Measurements from ENCODE around the gene C12orf76.

Gene C12orf76

GRCh38 chr12:109994401-109995175 is 53.7 kb downstream of the C12orf76 start:
- H3K4me3 ChIP-seq (ENCODE audit: low read depth, low read length): peak overlapping the region; percentile 96
- no peak for DNase-seq (ENCODE audit: low read depth)
- TF ChIP-seq CTCF (conservative IDR thresholded peaks at IDR 0.05; ENCODE audit: low read depth, low read length): no peak

- no peak for TF ChIP-seq CTCF (conservative IDR thresholded peaks at IDR 0.05; ENCODE audit: low read depth, low read length)
- H3K4me3 ChIP-seq (ENCODE audit: low read depth, low read length): no peak overlapping the region
- DNase-seq (ENCODE audit: low read depth): no peak
Observed at GRCh38 chr12:109993091-109993490, 55.2 kb downstream of the C12orf76 start.

- no peak for DNase-seq (ENCODE audit: low read depth)
- no peak overlapping the region for H3K4me3 ChIP-seq (ENCODE audit: low read depth, low read length)
- TF ChIP-seq CTCF (conservative IDR thresholded peaks at IDR 0.05; ENCODE audit: low read depth, low read length): no peak
Observed at GRCh38 chr12:109991586-109991985, 56.7 kb downstream of the C12orf76 start.

Data from choroid plexus epithelial cell (primary cell).